ENCODE measurements around the gene KCNMB4. TPM values are rescaled to one million over a fixed set of nuclear protein-coding genes. Genes with fewer than 3 reads are reported as not detected.

KCNMB4 gene
- total and polyA plus RNA-seq, 2 of the 4 experiments (the other 2 are of a cell fraction): 0.90 to 1.1 TPM

DNA sequence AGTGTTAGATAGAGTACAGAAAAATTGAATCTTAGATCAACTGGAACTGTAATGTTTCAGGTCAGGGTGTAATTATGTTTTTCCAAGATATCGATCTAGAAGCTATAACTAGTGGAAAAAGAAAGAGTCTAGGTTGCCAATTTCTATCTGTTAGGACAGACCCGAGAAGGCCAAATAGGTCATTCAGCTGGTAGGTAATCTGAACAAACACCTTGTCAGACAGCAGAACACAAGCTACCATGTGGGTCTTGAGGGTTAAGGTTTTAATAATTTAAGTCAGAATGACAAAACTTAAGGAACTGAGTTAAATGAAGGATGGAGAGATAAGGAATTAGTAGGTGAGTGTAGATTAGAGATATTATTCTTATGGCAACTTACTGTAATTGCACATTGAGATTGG is 44.9 kb upstream of the KCNMB4 start:
- Histone ChIP-seq H3K4ac (ENCODE audit: low read depth, low read length) (no peak overlapping the region), H3K9me3 (ENCODE audit: control insufficient read depth, insufficient read depth, low read length) (no peaks in the 10 kb centered on the region), H2BK5ac (ENCODE audit: low read depth, low read length, poor library complexity, severe bottlenecking) (no peak overlapping the region), H2AK5ac (ENCODE audit: low read depth, low read length) (no peak overlapping the region), H4K5ac (ENCODE audit: low read depth, low read length) (no peak overlapping the region), H3K23ac (ENCODE audit: low read depth, low read length) (no peak overlapping the region), H2AK9ac (replicated peaks; ENCODE audit: low read depth, low read length, poor library complexity) (no peak overlapping the region), H3K14ac (replicated peaks; ENCODE audit: low read depth, low read length) (no peak overlapping the region), H3K27me3 (ENCODE audit: control insufficient read depth, insufficient read depth, low read length) (no peaks in the 10 kb centered on the region), H3K9me1 (ENCODE audit: insufficient read depth, low read length) (peaks cover 9% of the 10 kb centered on the region; the same call in 1 of the 2 replicates), H2AFZ (replicated peaks; ENCODE audit: low read length, poor library complexity) (no peak overlapping the region), H4K20me1 (ENCODE audit: insufficient read depth, low read length) (peaks cover 5% of the 10 kb centered on the region; the same call in 1 of the 2 replicates), H2BK120ac (ENCODE audit: low read depth, low read length) (no peak overlapping the region), H4K91ac (ENCODE audit: insufficient read depth, low read depth, low read length) (no peak overlapping the region), H3K4me2 (ENCODE audit: low read depth, low read length) (no peak overlapping the region), H3K9ac (ENCODE audit: low read depth, low read length) (no peak overlapping the region), H3K56ac (ENCODE audit: extremely low read depth, insufficient read depth, low read length) (no peak overlapping the region), H2BK20ac (ENCODE audit: low read depth, low read length) (no peak overlapping the region), H2BK15ac (ENCODE audit: low read depth, low read length) (no peak overlapping the region), H4K8ac (ENCODE audit: low read depth in 2 of 2, low read length in 2 of 2) (no peak overlapping the region), H3K18ac (ENCODE audit: low read depth, low read length) (no peak overlapping the region), H3K79me1 (ENCODE audit: low read depth in 1 of 2, low read length in 2 of 2) (peaks cover 13 to 25% of the 10 kb centered on the region in 2 experiments), H3K27ac (ENCODE audit: insufficient read depth, low read length) (no peak overlapping the region), H3K4me1 (ENCODE audit: control insufficient read depth, insufficient read depth, low read length) (no peaks in the 10 kb centered on the region), H3K4me3 (ENCODE audit: insufficient read depth, low read depth, low read length) (no peak overlapping the region), H3K36me3 (ENCODE audit: control insufficient read depth, insufficient read depth, low read length) (0 out of 2 replicates have a peak, but pooled peaks cover 3% of the 10 kb centered on the region)
- 100% methylated on average over 1 of the region's 2 CpGs; no CpG with 5 or more reads in 1 of the 2 experiments for WGBS, 2 experiments (ENCODE audit: extremely low coverage in 2 of 2, insufficient read length in 1 of 2)
- CTCF ChIA-PET: interaction anchor here (0.6 kb wide), 1 partner anchor 38 kb away, joined by 3 read pairs; no protein-coding TSS in a partner anchor
- intact Hi-C loops (cut with micrococcal nuclease) (no loop called here), dilution Hi-C loops (cut with HindIII; ENCODE audit: low sequenced_read_pairs, unreplicated experiment) (no loop called here), in situ Hi-C loops (cut with MboI; ENCODE audit: low sequenced_read_pairs) (no loop called here)
- no peak for DNase-seq
- no TSS peak for BruUV-seq (replicated peaks)
- TF ChIP-seq RAD21 (IDR thresholded peaks at IDR 0.05; ENCODE audit: low read length) (no peak), SMC3 (IDR thresholded peaks at IDR 0.05; ENCODE audit: low read depth, low read length) (no peak), CHD1 (IDR thresholded peaks at IDR 0.05; ENCODE audit: low read depth, low read length) (no peak), RCOR1 (IDR thresholded peaks at IDR 0.05; ENCODE audit: insufficient replicate concordance, low read length) (no peak), FOS (IDR thresholded peaks at IDR 0.05; ENCODE audit: low read depth, low read length) (no peak)
- TF ChIP-seq, protein P1, sequence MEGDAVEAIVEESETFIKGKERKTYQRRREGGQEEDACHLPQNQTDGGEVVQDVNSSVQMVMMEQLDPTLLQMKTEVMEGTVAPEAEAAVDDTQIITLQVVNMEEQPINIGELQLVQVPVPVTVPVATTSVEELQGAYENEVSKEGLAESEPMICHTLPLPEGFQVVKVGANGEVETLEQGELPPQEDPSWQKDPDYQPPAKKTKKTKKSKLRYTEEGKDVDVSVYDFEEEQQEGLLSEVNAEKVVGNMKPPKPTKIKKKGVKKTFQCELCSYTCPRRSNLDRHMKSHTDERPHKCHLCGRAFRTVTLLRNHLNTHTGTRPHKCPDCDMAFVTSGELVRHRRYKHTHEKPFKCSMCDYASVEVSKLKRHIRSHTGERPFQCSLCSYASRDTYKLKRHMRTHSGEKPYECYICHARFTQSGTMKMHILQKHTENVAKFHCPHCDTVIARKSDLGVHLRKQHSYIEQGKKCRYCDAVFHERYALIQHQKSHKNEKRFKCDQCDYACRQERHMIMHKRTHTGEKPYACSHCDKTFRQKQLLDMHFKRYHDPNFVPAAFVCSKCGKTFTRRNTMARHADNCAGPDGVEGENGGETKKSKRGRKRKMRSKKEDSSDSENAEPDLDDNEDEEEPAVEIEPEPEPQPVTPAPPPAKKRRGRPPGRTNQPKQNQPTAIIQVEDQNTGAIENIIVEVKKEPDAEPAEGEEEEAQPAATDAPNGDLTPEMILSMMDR (conservative IDR thresholded peaks at IDR 0.05; ENCODE audit: low read depth, low read length): no peak
- ATAC-seq (ENCODE audit: low read depth): no peak
- POLR2A ChIA-PET (ENCODE audit: unreplicated experiment): no interaction called here
